Measurements from ENCODE around the gene SPATA13. TPM values are rescaled to one million over a fixed set of nuclear protein-coding genes. Genes with fewer than 3 reads are reported as not detected.
"Not testable (repeated sequence)": the region's sequence is repeated elsewhere in the genome, so short reads cannot be mapped to it uniquely, and the experiment has no call there.

Gene SPATA13
- total RNA-seq, 1 donor from 2014 or later: 20.1 TPM

DNA sequence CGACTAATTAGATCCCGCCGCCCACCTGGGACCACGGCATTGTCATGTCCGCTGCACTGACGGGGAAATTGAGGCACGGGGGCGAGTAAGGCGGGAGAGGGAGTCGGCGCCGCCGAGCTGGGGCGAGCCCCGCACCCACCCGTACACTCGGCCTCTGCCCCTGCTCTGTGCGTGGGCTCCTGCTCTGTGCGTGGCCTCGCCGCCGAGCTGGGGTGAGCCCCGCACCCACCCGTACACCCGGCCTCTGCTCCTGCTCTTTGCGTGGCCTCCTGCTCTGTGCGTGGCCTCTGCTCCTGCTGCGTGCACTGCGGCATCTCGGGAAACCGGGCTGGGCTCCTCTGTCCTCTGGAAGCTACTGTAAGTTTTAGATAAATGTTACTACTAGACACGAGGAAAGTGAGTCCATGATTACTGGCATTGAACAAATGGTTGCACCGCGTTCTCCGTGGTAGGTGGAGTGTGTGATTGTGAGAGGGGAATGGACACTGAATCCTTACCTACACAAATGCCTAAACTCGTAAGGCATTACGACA is 148.0 kb downstream of the SPATA13 start:
- no peak overlapping the region for H3K4me3 ChIP-seq
- H3K36me3 ChIP-seq: no peaks in the 10 kb centered on the region
- H3K27ac ChIP-seq: no peak overlapping the region
- TF ChIP-seq POLR2A (IDR thresholded peaks at IDR 0.05): no peak
- TF ChIP-seq POLR2AphosphoS5 (IDR thresholded peaks at IDR 0.05; ENCODE audit: insufficient read depth in 1 of 2, low read depth in 1 of 2): no peak
- TF ChIP-seq, protein P1, sequence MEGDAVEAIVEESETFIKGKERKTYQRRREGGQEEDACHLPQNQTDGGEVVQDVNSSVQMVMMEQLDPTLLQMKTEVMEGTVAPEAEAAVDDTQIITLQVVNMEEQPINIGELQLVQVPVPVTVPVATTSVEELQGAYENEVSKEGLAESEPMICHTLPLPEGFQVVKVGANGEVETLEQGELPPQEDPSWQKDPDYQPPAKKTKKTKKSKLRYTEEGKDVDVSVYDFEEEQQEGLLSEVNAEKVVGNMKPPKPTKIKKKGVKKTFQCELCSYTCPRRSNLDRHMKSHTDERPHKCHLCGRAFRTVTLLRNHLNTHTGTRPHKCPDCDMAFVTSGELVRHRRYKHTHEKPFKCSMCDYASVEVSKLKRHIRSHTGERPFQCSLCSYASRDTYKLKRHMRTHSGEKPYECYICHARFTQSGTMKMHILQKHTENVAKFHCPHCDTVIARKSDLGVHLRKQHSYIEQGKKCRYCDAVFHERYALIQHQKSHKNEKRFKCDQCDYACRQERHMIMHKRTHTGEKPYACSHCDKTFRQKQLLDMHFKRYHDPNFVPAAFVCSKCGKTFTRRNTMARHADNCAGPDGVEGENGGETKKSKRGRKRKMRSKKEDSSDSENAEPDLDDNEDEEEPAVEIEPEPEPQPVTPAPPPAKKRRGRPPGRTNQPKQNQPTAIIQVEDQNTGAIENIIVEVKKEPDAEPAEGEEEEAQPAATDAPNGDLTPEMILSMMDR (IDR thresholded peaks at IDR 0.05): no peak
- peak in 1 of 2 donors; percentile 60 for DNase-seq (ENCODE audit: extremely low spot score in 2 of 2)
- intact Hi-C loops (cut with DNase I): no loop called here
- no peaks in the 10 kb centered on the region for H3K4me1 ChIP-seq
- H3K9me3 ChIP-seq: no peaks in the 10 kb centered on the region
- H3K27me3 ChIP-seq: no peaks in the 10 kb centered on the region

DNA sequence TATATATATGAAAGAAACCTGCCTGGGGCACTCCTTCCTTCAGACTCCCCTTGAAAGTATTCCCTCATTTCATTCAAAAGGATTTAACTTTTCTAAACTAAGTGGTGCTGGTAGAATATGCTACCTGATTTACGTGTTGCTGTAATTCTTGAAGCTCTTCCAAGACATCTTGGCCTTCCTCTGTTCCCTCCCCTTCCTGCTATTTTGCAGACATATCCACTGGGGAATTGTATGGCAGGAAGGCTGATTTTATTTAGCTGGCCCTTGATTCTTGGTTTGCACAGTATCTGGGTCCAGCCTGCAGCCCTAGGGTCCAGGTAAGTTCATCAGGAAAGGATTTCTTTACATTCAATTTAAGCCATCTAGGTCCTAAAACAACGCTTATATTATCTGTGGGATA is 148.8 kb downstream of the SPATA13 start, which contains the start of gene C1QTNF9:
Gene C1QTNF9 (plus strand): TSS at position 281 of the 400 bp plus-strand sequence. CDS start 6,424 bp downstream, outside the sequence.
- intact Hi-C loops (cut with DNase I): not testable (repeated sequence)

DNA sequence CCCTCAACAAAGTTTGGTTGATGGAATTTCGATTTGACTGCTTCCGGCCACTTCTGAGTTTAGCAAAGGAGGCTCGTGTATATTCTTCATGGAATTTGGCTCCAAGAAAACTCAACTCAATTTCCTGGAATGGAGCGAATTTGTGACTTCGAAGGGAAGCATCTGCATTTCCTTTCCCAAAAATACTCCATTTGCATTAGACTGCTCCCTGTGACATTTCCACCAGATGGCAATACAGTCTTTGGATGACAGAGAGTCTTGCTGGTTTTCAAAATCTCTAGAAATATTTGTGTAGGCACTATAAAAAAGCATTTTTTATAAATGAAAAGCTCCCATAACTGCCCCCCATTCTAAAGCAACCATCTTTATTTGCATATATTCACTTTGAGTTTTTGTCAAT is 152.9 kb downstream of the SPATA13 start:
- no peaks in the 10 kb centered on the region for H3K9me3 ChIP-seq
- DNase-seq (ENCODE audit: extremely low spot score in 2 of 2): no peak
- H3K36me3 ChIP-seq: no peaks in the 10 kb centered on the region
- no peaks in the 10 kb centered on the region for H3K4me1 ChIP-seq
- H3K27ac ChIP-seq: no peak overlapping the region
- no peaks in the 10 kb centered on the region for H3K27me3 ChIP-seq
- intact Hi-C loops (cut with DNase I): no loop called here
- no peak overlapping the region for H3K4me3 ChIP-seq
- TF ChIP-seq POLR2AphosphoS5 (IDR thresholded peaks at IDR 0.05; ENCODE audit: insufficient read depth in 1 of 2, low read depth in 1 of 2): no peak
- no peak for TF ChIP-seq POLR2A (IDR thresholded peaks at IDR 0.05)
- TF ChIP-seq, protein P1 (IDR thresholded peaks at IDR 0.05): no peak

More for the DNA sequence above, 148.8 kb downstream of the SPATA13 start, which contains the start of gene C1QTNF9:
- not testable (repeated sequence) for H3K27me3 ChIP-seq; H3K9me3 ChIP-seq; DNase-seq (ENCODE audit: extremely low spot score in 2 of 2); H3K27ac ChIP-seq; H3K36me3 ChIP-seq; H3K4me1 ChIP-seq; H3K4me3 ChIP-seq

DNA sequence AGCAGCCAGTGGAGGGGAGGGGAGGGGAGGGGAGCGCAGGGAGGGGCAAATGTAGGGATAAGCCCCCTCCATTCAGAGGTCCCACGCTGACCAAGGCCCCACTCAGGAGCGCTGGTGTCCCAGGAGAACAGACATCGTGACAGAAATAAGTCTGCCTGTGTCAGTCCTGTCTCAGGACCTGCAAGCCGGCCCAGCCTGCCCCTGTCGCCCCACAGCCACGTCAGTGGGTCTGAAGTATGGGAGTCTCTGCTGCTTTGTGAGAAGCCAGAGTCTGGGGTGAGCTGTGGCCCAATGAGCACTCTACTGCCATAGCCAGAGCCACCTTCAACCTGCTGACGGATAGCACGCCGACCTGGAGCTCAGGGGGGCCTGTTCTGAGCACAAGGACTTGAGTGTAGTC is 157.3 kb downstream of the SPATA13 start:
- DNase-seq (ENCODE audit: extremely low spot score in 2 of 2): not testable (repeated sequence)

DNA sequence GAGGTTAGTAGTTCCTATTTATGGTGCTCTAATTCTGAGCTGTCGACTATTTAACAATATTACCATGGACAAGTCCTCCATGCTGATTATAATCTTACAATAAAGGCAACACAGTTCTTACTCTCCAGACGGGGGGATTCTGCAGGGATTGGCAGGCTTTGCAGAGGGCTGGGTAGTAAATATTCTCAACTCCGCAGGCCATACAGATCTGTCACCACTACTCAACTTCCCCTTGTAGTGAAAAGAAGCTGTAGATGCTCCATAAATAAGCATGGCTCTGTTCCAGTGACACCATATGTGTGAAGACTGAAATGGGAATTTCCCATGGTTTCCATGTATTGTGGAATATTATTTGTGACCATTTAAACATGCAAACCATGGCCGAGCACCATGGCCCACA is 158.4 kb downstream of the SPATA13 start:
- H3K36me3 ChIP-seq; H3K4me1 ChIP-seq; H3K27ac ChIP-seq; H3K4me3 ChIP-seq; H3K27me3 ChIP-seq; DNase-seq (ENCODE audit: extremely low spot score in 2 of 2); H3K9me3 ChIP-seq; intact Hi-C loops (cut with DNase I): not testable (repeated sequence)

More for the DNA sequence above, 157.3 kb downstream of the SPATA13 start:
- H3K9me3 ChIP-seq; H3K27ac ChIP-seq; H3K4me1 ChIP-seq; H3K36me3 ChIP-seq; H3K4me3 ChIP-seq; H3K27me3 ChIP-seq; intact Hi-C loops (cut with DNase I): not testable (repeated sequence)

DNA sequence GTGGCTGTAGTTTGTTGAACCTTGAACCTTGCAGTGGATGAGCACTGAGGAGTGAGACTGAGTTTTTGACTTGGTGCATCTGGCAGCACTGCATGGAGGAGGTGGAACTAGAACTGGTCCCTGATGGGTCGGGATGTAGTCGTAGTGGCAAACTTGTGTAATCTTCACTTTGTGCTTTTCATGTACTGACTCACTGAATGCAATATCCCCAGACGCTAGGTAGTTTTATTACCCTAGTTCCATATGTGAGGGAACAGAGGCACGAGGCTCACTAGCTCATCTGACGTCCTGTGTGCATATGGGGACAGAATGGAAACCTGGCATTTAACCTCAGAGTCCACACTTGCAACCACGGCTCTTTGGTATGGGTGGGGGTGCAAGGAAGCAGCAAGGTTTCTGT is 159.1 kb downstream of the SPATA13 start:
- H3K27me3 ChIP-seq; H3K4me1 ChIP-seq; H3K36me3 ChIP-seq; H3K9me3 ChIP-seq; H3K27ac ChIP-seq; H3K4me3 ChIP-seq; intact Hi-C loops (cut with DNase I): not testable (repeated sequence)
- peak in 1 of 2 donors; percentile 60 for DNase-seq (ENCODE audit: extremely low spot score in 2 of 2)

DNA sequence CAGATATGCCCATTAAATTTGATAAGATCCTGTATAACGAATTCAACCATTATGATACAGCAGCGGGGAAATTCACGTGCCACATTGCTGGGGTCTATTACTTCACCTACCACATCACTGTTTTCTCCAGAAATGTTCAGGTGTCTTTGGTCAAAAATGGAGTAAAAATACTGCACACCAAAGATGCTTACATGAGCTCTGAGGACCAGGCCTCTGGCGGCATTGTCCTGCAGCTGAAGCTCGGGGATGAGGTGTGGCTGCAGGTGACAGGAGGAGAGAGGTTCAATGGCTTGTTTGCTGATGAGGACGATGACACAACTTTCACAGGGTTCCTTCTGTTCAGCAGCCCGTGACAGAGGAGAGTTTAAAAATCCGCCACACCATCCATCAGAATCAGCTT is 160.9 kb downstream of the SPATA13 start:
- H3K9me3 ChIP-seq; H3K27ac ChIP-seq; H3K27me3 ChIP-seq; H3K36me3 ChIP-seq; H3K4me3 ChIP-seq; intact Hi-C loops (cut with DNase I); H3K4me1 ChIP-seq: not testable (repeated sequence)
- peak in 1 of 2 donors; percentile 75 for DNase-seq (ENCODE audit: extremely low spot score in 2 of 2)

DNA sequence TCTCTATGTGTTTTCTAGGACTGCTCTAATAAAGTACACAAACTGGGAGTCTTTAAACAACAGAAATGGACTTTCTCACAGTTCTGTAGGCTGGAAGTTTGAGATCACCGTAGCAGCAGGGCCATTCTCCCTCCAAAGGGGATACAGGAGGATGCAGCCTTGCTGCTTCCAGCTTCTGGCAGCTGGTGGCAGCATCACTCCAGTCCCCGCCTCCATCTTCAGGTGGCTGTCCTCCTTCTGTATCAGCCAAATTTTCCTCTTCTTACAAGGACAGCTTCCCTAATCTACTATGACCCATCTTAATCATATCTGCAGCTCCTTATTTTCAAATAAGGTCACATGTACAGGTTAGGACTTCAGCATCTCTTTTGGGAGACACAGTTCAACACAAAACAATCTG is 161.9 kb downstream of the SPATA13 start:
- H3K4me1 ChIP-seq; H3K27ac ChIP-seq; H3K9me3 ChIP-seq; H3K4me3 ChIP-seq; intact Hi-C loops (cut with DNase I); H3K27me3 ChIP-seq; H3K36me3 ChIP-seq: not testable (repeated sequence)
- DNase-seq (ENCODE audit: extremely low spot score in 2 of 2): peak in 1 of 2 donors; percentile 5

Measured in vagina (tissue), 2 donors.